Measurements from ENCODE around the gene FAM25A.
"Not testable (repeated sequence)": the region's sequence is repeated elsewhere in the genome, so short reads cannot be mapped to it uniquely, and the experiment has no call there.

FAM25A gene

GRCh38 chr10:87013528-87013927 is 6.6 kb upstream of the FAM25A start:
- DNase-seq (ENCODE audit: low read depth) = not testable (repeated sequence)

GRCh38 chr10:87014986-87015716 is 4.9 kb upstream of the FAM25A start:
- peak; percentile 27 for DNase-seq (ENCODE audit: low read depth)

- not testable (repeated sequence) for DNase-seq (ENCODE audit: low read depth)
Observed at GRCh38 chr10:87018127-87018526, 2.0 kb upstream of the FAM25A start.

GRCh38 chr10:87019066-87019465 is 1.0 kb upstream of the FAM25A start:
- DNase-seq (ENCODE audit: low read depth) = not testable (repeated sequence)

GRCh38 chr10:87019504-87019903 is 590 bp upstream of the FAM25A start:
- not testable (repeated sequence) for DNase-seq (ENCODE audit: low read depth)

- DNase-seq (ENCODE audit: low read depth) = peak; percentile 51
Observed at GRCh38 chr10:87025285-87025958, 5.3 kb downstream of the FAM25A start.

GRCh38 chr10:87026747-87027508 is 6.8 kb downstream of the FAM25A start:
- not testable (repeated sequence) for DNase-seq (ENCODE audit: low read depth)

- DNase-seq (ENCODE audit: low read depth) = not testable (repeated sequence)
Observed at GRCh38 chr10:87030419-87030818, 10.3 kb downstream of the FAM25A start.

- no peak for DNase-seq (ENCODE audit: low read depth)
Observed at GRCh38 chr10:87030912-87031635, 11.0 kb downstream of the FAM25A start.

- DNase-seq (ENCODE audit: low read depth) = no peak
Observed at GRCh38 chr10:87036623-87037022, 16.5 kb downstream of the FAM25A start.

- DNase-seq (ENCODE audit: low read depth) = no peak
Observed at GRCh38 chr10:87038286-87038717, 18.2 kb downstream of the FAM25A start.

- peak; percentile 14 for DNase-seq (ENCODE audit: low read depth)
Observed at GRCh38 chr10:87038786-87039185, 18.7 kb downstream of the FAM25A start.

- not testable (repeated sequence) for DNase-seq (ENCODE audit: low read depth)
Observed at GRCh38 chr10:87043579-87043978, 23.5 kb downstream of the FAM25A start.

GRCh38 chr10:87045434-87045938 is 25.4 kb downstream of the FAM25A start:
- DNase-seq (ENCODE audit: low read depth) = no peak

GRCh38 chr10:87053111-87053510 is 33.0 kb downstream of the FAM25A start:
- peak; percentile 12 for DNase-seq (ENCODE audit: low read depth)

GRCh38 chr10:87053577-87054181 is 33.6 kb downstream of the FAM25A start:
- DNase-seq (ENCODE audit: low read depth) = no peak

GRCh38 chr10:87054373-87055295 is 34.5 kb downstream of the FAM25A start:
- peak; percentile 2 for DNase-seq (ENCODE audit: low read depth)

GRCh38 chr10:87058171-87058570 is 38.1 kb downstream of the FAM25A start:
- DNase-seq (ENCODE audit: low read depth) = no peak

GRCh38 chr10:87059401-87059800 is 39.3 kb downstream of the FAM25A start:
- no peak for DNase-seq (ENCODE audit: low read depth)

GRCh38 chr10:87060280-87060928 is 40.3 kb downstream of the FAM25A start:
- no peak for DNase-seq (ENCODE audit: low read depth)

Measured in fibroblast of gingiva (primary cell).